GM04503 (cell line): ENCODE results near the gene HDAC4.
"Not testable (repeated sequence)": the region's sequence is repeated elsewhere in the genome, so short reads cannot be mapped to it uniquely, and the experiment has no call there.

Experiments used
- DNase-seq: peaks from one replicate; pipeline ENCODE4 v3.0.0-alpha.2; 2012; ENCODE audit warnings: low read depth

The HDAC4 gene

GRCh38 chr2:239044336-239044735 lies 356.5 kb downstream of the HDAC4 start:
- DNase-seq = no peak

GRCh38 chr2:239043326-239043725 lies 357.5 kb downstream of the HDAC4 start:
- no peak for DNase-seq

GRCh38 chr2:239042551-239043320 lies 358.1 kb downstream of the HDAC4 start:
- DNase-seq = no peak

DNA sequence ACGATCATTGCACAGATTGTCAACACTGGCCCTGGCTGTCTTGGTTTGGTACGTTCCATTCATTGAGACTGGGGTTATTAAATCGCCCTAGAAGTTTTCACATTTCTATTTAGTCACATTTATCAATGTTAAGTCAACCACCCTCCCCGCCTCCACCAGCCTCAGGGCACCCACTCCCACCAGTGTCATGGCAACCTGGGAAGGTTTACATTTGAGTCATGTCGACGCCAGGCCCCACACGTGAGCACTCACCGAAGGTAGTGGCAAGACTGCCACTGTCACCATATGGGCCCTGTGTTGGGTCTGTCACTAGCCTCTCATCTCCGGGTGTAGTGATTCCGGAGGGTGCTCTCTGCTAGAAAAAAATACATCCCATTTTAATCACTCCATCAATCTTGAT lies 358.8 kb downstream of the HDAC4 start:
- DNase-seq = no peak

DNA sequence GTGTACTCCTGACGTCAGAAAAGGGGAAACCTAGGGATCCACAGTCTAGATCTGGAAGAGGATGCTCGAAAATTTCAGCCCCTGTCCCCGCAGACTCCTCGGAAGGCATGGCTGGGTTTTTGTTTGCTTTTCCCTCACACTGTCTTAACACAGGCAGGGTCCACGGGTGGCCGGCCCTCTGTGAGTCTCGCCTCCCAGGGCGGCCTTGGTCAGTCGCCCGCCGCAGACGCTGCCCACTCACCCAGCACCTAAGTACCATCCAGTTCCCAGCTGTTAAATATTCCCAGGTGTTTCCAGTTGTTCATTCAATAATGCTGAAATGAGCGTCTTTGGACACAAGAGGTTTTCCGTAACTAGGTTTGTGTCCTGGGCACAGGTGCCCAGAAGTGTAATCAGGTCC lies 359.8 kb downstream of the HDAC4 start:
- no peak for DNase-seq

DNA sequence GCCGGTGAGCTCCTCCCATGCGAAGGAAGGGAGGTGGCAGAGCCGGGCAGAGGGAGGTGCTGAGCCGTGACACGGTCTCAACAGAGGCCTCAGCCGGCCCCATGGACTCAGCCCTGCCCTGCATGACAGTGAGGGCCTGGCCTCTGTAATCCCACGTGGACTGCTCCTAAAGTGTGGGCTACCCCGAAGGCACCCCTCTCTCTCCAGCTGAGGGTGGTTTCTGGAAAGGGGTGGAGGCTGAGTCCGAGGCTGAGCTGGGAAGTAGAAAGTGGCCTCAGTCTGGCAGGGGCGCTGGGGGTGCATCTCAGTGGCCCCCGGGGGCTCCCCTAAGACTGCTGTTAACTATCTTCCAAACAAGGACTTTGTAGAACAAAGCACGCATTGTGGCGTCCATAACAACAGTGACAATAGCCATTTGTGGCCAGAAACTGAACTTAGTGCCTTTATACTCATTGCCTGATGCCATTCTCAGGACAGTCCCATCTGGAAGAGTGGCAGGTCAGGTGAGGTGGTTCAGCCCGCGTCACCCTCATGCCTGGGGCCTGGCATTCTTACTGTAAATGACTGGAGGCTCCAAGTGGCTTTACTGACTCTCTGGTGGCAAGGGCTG lies 360.6 kb downstream of the HDAC4 start:
- DNase-seq = no peak

- no peak for DNase-seq
Observed at GRCh38 chr2:239039479-239039861, 361.4 kb downstream of the HDAC4 start.

DNA sequence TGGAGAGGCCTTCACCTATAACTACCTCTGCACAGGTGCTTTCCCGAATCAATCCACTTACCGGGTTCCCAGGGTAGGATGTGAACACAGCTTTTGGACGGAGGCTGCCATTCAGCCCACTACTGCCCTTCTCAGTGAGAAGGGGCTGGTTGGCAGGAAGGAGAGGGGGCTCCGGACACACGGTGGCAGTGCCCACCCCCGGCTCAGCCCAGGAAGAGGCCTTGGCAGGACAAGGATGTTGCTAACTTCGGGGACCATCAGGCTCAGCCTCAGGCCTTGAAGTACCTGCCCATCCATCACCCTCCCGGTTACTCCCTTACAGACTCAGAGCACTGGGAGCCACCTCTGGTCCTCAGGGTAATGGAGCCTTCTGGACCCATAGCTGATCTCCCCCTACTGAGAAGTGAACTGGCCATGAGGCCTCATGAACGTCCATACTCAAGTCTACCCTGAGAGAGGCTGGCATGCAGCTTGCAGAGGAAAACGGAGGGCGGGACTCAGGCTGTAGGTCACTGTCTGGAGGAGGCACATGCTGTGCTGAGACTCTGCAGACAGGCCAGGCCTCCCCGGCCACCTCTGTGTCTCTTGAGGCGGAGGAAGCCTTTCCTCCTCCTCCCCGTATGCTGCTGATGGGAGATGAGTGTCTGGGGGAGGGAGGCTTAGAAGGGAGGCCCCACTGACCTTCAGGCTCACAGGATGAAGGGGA lies 361.9 kb downstream of the HDAC4 start:
- no peak for DNase-seq

GRCh38 chr2:239038284-239038683 lies 362.5 kb downstream of the HDAC4 start:
- DNase-seq = not testable (repeated sequence)

GRCh38 chr2:239037559-239037910 lies 363.3 kb downstream of the HDAC4 start:
- no peak for DNase-seq

DNA sequence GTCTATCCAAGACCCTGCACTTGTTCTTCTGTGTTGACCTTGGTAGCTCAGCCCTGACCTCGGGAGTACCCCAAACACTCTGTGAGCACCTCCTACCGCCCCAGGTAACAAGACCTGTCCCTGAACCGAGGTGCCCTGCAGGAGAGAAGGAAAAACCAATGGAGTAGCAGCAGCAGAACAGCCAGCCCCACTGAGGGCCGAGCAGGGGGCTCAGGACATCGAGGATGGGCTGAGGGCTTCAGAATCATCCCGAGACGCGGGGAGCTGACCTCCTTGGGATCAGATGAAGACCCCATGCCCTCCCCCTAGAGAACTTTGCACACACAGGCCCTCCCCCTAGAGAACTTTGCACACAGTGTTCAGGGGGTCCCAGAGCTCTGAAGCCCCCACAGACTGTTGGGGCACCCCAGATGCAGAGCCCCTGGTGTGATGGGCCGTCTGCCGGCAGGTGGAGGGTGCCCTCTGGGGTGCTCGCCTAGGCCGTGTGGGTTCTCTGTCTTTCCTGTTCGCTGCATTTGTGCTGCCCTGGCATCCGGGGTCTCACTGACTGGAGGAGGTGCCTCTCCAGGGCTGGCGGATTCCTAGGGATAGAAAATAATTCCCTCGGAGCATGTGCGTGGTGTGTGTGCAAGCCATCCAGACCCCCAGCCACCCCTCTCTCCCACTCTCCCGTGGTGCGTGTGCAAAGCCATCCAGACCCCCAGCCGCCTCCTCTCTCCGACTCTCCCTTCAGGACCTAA lies 363.8 kb downstream of the HDAC4 start:
- no peak for DNase-seq

- DNase-seq = no peak
Observed at GRCh38 chr2:239035997-239036731, 364.7 kb downstream of the HDAC4 start.

GRCh38 chr2:239035361-239035814 lies 365.4 kb downstream of the HDAC4 start:
- DNase-seq = no peak

GRCh38 chr2:239034561-239035341 lies 366.1 kb downstream of the HDAC4 start:
- no peak for DNase-seq

GRCh38 chr2:239033801-239034560 lies 366.8 kb downstream of the HDAC4 start:
- DNase-seq = no peak

DNA sequence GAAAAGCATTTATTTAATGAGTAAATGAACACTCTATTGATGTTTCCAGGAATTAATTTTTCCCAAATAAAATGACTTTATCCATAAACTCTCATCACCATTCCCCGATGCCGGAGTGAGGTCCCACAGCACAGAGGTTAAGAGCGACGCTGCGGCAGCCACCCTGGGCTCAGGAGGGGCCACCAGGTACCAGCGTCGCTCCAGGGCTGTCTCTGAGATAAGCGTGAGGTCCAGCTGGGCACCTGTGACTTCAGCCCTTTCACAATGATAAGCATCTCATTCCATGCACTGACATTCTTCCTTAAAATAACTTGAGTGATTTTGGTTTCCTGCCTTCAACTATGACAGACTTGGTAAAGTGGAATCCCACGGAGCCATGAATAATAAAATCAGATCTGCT lies 370.9 kb downstream of the HDAC4 start:
- DNase-seq = no peak

DNA sequence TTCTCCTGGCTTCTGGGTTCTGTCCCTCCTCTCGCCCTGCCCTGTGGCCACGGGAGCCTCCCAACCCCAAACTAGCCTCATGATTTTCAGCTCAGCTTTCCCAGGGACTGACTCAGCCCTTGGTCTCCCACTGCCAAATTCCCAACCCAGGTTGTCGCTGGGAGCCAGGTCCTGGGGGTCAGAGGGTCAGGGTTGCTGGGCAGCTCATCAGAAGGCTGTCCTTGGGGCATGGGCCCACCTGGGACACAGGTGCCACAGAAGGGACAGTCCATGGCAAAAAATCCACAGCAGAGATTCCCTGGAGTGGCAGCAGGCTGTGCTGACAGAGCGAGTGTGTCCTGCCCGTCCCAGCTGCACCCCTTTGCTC lies 372.6 kb downstream of the HDAC4 start:
- DNase-seq = no peak

GRCh38 chr2:239027391-239028252 lies 373.2 kb downstream of the HDAC4 start:
- no peak for DNase-seq

DNA sequence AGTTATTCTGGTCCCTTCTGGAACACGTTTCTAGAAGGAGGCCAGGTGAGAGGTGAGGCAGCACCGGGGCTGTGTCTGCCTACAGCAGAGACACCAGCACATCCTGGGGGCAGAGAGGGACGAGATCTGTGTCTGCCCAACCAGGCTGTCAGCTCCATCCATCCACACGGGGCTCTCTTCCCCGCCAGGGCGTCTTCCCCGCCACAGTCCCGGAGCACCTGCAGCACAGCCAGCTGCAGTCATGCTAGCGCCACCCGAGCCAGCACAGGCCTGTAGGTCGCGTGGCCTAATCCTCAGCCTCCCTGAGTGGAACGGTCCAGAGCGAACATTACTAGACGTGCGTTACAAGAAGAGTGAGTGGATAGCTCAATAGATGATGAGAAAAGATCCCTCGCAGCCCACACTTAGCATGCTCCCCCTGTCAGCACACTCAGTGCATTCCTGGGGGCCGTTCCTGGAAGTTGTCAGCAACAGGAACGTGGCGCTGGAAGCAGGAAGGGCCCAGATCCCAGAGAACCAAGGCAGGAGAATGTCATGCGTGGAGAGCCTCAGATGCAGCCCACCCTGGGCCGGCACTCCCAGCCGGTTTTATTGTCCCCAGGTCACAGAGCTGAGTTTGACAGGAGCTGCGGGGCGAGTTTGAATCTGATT lies 374.0 kb downstream of the HDAC4 start:
- DNase-seq = no peak
